ENCODE results near the gene YWHAQ. TPM values are rescaled to one million over a fixed set of nuclear protein-coding genes. Genes with fewer than 3 reads are reported as not detected.

YWHAQ gene
- total and polyA plus RNA-seq, 4 donors: 68.8 to 145 (median 88.0) TPM

GRCh38 chr2:9599430-9599829 lies 31.4 kb downstream of the YWHAQ start:
- H3K4me1 ChIP-seq (ENCODE audit: control insufficient read depth in 4 of 4, insufficient read depth in 4 of 4, low read length in 3 of 4): no peaks in the 10 kb centered on the region
- TF ChIP-seq TAF1 (conservative IDR thresholded peaks at IDR 0.05): no peak
- TF ChIP-seq GABPA (IDR thresholded peaks at IDR 0.05 in 1 of 2, conservative IDR thresholded peaks at IDR 0.05 in 1 of 2): no peak
- no peak for TF ChIP-seq FOXA1 (IDR thresholded peaks at IDR 0.05)
- no peak for TF ChIP-seq JUND (IDR thresholded peaks at IDR 0.05)
- no peak for TF ChIP-seq HNF4A (conservative IDR thresholded peaks at IDR 0.05)
- TF ChIP-seq, protein P1, sequence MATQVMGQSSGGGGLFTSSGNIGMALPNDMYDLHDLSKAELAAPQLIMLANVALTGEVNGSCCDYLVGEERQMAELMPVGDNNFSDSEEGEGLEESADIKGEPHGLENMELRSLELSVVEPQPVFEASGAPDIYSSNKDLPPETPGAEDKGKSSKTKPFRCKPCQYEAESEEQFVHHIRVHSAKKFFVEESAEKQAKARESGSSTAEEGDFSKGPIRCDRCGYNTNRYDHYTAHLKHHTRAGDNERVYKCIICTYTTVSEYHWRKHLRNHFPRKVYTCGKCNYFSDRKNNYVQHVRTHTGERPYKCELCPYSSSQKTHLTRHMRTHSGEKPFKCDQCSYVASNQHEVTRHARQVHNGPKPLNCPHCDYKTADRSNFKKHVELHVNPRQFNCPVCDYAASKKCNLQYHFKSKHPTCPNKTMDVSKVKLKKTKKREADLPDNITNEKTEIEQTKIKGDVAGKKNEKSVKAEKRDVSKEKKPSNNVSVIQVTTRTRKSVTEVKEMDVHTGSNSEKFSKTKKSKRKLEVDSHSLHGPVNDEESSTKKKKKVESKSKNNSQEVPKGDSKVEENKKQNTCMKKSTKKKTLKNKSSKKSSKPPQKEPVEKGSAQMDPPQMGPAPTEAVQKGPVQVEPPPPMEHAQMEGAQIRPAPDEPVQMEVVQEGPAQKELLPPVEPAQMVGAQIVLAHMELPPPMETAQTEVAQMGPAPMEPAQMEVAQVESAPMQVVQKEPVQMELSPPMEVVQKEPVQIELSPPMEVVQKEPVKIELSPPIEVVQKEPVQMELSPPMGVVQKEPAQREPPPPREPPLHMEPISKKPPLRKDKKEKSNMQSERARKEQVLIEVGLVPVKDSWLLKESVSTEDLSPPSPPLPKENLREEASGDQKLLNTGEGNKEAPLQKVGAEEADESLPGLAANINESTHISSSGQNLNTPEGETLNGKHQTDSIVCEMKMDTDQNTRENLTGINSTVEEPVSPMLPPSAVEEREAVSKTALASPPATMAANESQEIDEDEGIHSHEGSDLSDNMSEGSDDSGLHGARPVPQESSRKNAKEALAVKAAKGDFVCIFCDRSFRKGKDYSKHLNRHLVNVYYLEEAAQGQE (IDR thresholded peaks at IDR 0.05): no peak
- no peak for TF ChIP-seq RXRA (IDR thresholded peaks at IDR 0.05)
- no peak for TF ChIP-seq CTCF (IDR thresholded peaks at IDR 0.05; ENCODE audit: low read depth, low read length, missing input control)
- TF ChIP-seq ZBTB33 (IDR thresholded peaks at IDR 0.05): no peak
- TF ChIP-seq RAD21 (IDR thresholded peaks at IDR 0.05): no peak
- no peak for TF ChIP-seq FOXA2 (IDR thresholded peaks at IDR 0.05)
- no peak for TF ChIP-seq HNF4G (IDR thresholded peaks at IDR 0.05)
- no peak for TF ChIP-seq YY1 (IDR thresholded peaks at IDR 0.05)
- no peak for TF ChIP-seq EGR1 (IDR thresholded peaks at IDR 0.05; ENCODE audit: low read depth in 2 of 2)
- TF ChIP-seq ATF3 (IDR thresholded peaks at IDR 0.05): no peak
- no peak for TF ChIP-seq NR2F2 (IDR thresholded peaks at IDR 0.05)
- TF ChIP-seq, protein P2, sequence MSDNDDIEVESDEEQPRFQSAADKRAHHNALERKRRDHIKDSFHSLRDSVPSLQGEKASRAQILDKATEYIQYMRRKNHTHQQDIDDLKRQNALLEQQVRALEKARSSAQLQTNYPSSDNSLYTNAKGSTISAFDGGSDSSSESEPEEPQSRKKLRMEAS (IDR thresholded peaks at IDR 0.05): no peak
- no peak for TF ChIP-seq SP1 (IDR thresholded peaks at IDR 0.05)
- 97% methylated on average over 1 of the region's 1 CpG for WGBS
- no peak overlapping the region for H3K27ac ChIP-seq (ENCODE audit: low read depth in 1 of 2, low read length in 2 of 2)
- H3K9me3 ChIP-seq (ENCODE audit: control insufficient read depth in 4 of 4, low read length in 3 of 4): peaks cover 1 to 12% (median 6%) of the 10 kb centered on the region in 4 donors
- H3K27me3 ChIP-seq (ENCODE audit: control insufficient read depth in 4 of 4, insufficient read depth in 4 of 4, low read length in 3 of 4): no peaks in the 10 kb centered on the region
- H3K9ac ChIP-seq (ENCODE audit: low read depth in 1 of 2, low read length in 2 of 2): no peak overlapping the region
- no peak for DNase-seq (ENCODE audit: low spot score)
- H3K36me3 ChIP-seq (ENCODE audit: control insufficient read depth in 4 of 4, insufficient read depth in 3 of 4, low read depth in 1 of 4, low read length in 3 of 4): peaks cover 0 to 13% (median 11%) of the 10 kb centered on the region in 4 donors
- H3K4me3 ChIP-seq (ENCODE audit: low read depth in 1 of 3, low read length in 3 of 3): no peak overlapping the region

Measured in liver (tissue), 9 donors.